Stomach smooth muscle (tissue), 2 donors: ENCODE results near the gene RNF17.

Source experiments
- H3K27ac ChIP-seq: one replicate; pipeline ENCODE4 v1.7.0; 2013; ENCODE audit warnings: mild to moderate bottlenecking, low read length, inconsistent platforms
- H3K27me3 ChIP-seq, 2 donors: one replicate each; pipeline ENCODE4 v1.7.0; 2013; ENCODE audit warnings: low read length in 2 of 2; ENCODE audit not compliant: insufficient read depth in 2 of 2, control insufficient read depth in 1 of 2
- H3K36me3 ChIP-seq, 2 donors: one replicate each; pipeline ENCODE4 v1.7.0; 2013; ENCODE audit warnings: low read length in 2 of 2; ENCODE audit not compliant: control insufficient read depth in 2 of 2, insufficient read depth in 2 of 2
- H3K4me1 ChIP-seq: one replicate; pipeline ENCODE4 v1.7.0; 2013; ENCODE audit warnings: low read length; ENCODE audit not compliant: control insufficient read depth, insufficient read depth
- H3K4me3 ChIP-seq, 2 donors: one replicate each; pipeline ENCODE4 v1.7.0; 2013; ENCODE audit warnings: low read length in 2 of 2
- H3K9ac ChIP-seq, 2 donors: one replicate each; pipeline ENCODE4 v1.7.0; 2013; ENCODE audit warnings: low read length in 2 of 2, mild to moderate bottlenecking in 1 of 2
- H3K9me3 ChIP-seq, 2 donors: one replicate each; pipeline ENCODE4 v1.7.0; 2013; ENCODE audit warnings: low read length in 2 of 2; ENCODE audit not compliant: control insufficient read depth in 2 of 2
- donor health status: healthy.
- donor health status: Pancreatic carcinoma.

The RNF17 gene

GRCh38 chr13:24896061-24896460, 132.1 kb downstream of the RNF17 start:
- peaks cover 3 to 15% of the 10 kb centered on the region in 2 donors for H3K36me3 ChIP-seq
- H3K9ac ChIP-seq = no peak overlapping the region
- H3K4me1 ChIP-seq = no peaks in the 10 kb centered on the region
- no peak overlapping the region for H3K4me3 ChIP-seq
- H3K27ac ChIP-seq = no peak overlapping the region
- H3K9me3 ChIP-seq = no peaks in the 10 kb centered on the region
- no peaks in the 10 kb centered on the region for H3K27me3 ChIP-seq

DNA sequence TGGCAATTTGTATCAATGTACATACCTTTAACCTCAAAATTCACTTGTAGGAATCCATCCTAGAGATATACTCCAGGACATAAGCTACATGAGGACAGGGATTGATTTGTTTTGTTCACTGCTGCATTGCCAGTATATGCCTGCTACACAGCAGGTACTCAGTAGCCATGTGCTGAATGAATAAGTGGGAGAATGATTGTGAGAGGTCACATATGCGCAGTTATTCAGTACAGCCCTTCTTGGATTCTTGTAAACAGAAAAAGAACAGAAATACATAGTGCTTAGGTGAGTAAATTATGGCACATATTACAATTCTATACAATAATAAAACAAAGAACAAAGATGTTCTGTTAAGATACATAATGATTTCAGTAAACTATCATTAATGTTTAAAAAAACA, 133.3 kb downstream of the RNF17 start:
- H3K9ac ChIP-seq = no peak overlapping the region
- no peaks in the 10 kb centered on the region for H3K9me3 ChIP-seq
- no peaks in the 10 kb centered on the region for H3K27me3 ChIP-seq
- peaks cover under 1 to 13% of the 10 kb centered on the region in 2 donors for H3K36me3 ChIP-seq
- H3K4me1 ChIP-seq = no peaks in the 10 kb centered on the region
- H3K4me3 ChIP-seq = no peak overlapping the region
- H3K27ac ChIP-seq = no peak overlapping the region

GRCh38 chr13:24899601-24900000, 135.6 kb downstream of the RNF17 start:
- Histone ChIP-seq H3K27me3 (no peaks in the 10 kb centered on the region), H3K9ac (no peak overlapping the region), H3K36me3 (peaks cover 3 to 9% of the 10 kb centered on the region in 2 donors), H3K4me1 (no peaks in the 10 kb centered on the region), H3K9me3 (no peaks in the 10 kb centered on the region), H3K27ac (no peak overlapping the region), H3K4me3 (no peak overlapping the region)

GRCh38 chr13:24900507-24900906, 136.5 kb downstream of the RNF17 start:
- Histone ChIP-seq H3K4me3 (no peak overlapping the region), H3K27me3 (no peaks in the 10 kb centered on the region), H3K9me3 (no peaks in the 10 kb centered on the region), H3K27ac (no peak overlapping the region), H3K36me3 (peaks cover 6 to 9% of the 10 kb centered on the region in 2 donors), H3K4me1 (no peaks in the 10 kb centered on the region), H3K9ac (no peak overlapping the region)

GRCh38 chr13:24905242-24905641, 141.3 kb downstream of the RNF17 start:
- H3K27ac ChIP-seq = no peak overlapping the region
- H3K9me3 ChIP-seq = no peaks in the 10 kb centered on the region
- no peak overlapping the region for H3K9ac ChIP-seq
- H3K4me1 ChIP-seq = no peaks in the 10 kb centered on the region
- no peak overlapping the region for H3K4me3 ChIP-seq
- H3K27me3 ChIP-seq = no peaks in the 10 kb centered on the region
- peaks cover 9 to 19% of the 10 kb centered on the region in 2 donors for H3K36me3 ChIP-seq

- Histone ChIP-seq H3K36me3 (peaks cover 11 to 21% of the 10 kb centered on the region in 2 donors), H3K27ac (no peak overlapping the region), H3K9me3 (no peaks in the 10 kb centered on the region)
Measured at GRCh38 chr13:24906268-24906667, 142.3 kb downstream of the RNF17 start.

DNA sequence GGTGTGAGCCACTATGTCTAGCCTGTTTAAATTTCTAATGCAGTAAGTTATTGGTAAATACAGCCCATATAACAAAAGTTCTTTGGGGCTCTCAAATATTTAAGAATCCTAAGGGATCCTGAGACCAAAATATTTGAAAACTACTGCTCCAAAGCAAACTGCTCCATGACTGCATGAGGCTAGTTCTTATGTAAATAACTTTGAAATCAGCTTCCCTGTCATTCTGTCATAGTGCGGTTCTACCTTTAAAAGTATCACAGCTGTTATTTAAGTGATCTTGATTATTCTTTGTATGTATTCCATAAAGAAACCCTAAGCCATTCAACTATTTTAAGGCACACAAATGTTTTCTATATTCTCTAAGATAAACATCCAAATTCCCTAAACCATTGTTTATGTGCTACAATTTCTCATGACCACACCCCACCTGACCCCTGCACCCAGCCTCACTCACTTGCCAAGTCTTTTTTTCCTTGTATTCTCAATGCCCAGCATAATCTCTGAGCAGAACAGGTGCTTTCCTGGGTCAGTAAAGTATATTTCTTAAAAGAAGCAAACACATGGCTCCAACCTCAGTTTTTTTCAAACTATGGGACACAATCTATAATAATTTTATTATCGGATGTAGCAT, 146.6 kb downstream of the RNF17 start:
- no peak overlapping the region for H3K27ac ChIP-seq
- H3K9ac ChIP-seq = no peak overlapping the region
- H3K36me3 ChIP-seq = peaks cover 14 to 18% of the 10 kb centered on the region in 2 donors
- H3K4me3 ChIP-seq = no peak overlapping the region
- H3K4me1 ChIP-seq = no peaks in the 10 kb centered on the region
- no peaks in the 10 kb centered on the region for H3K27me3 ChIP-seq
- no peaks in the 10 kb centered on the region for H3K9me3 ChIP-seq

More at GRCh38 chr13:24906268-24906667, 142.3 kb downstream of the RNF17 start:
- Histone ChIP-seq H3K27me3 (no peaks in the 10 kb centered on the region), H3K9ac (no peak overlapping the region), H3K4me1 (no peaks in the 10 kb centered on the region), H3K4me3 (no peak overlapping the region)

- Histone ChIP-seq H3K9ac (no peak overlapping the region), H3K4me3 (no peak overlapping the region), H3K36me3 (peaks cover 10 to 13% of the 10 kb centered on the region in 2 donors), H3K27ac (no peak overlapping the region), H3K9me3 (no peaks in the 10 kb centered on the region), H3K4me1 (no peaks in the 10 kb centered on the region), H3K27me3 (no peaks in the 10 kb centered on the region)
Measured at GRCh38 chr13:24911133-24911908, 147.4 kb downstream of the RNF17 start.

- H3K4me1 ChIP-seq = no peaks in the 10 kb centered on the region
- no peak overlapping the region for H3K9ac ChIP-seq
- no peak overlapping the region for H3K4me3 ChIP-seq
- H3K27me3 ChIP-seq = no peaks in the 10 kb centered on the region
- H3K9me3 ChIP-seq = no peaks in the 10 kb centered on the region
- peaks cover 1 to 3% of the 10 kb centered on the region in 2 donors for H3K36me3 ChIP-seq
- H3K27ac ChIP-seq = no peak overlapping the region
Measured at GRCh38 chr13:24916464-24916863, 152.5 kb downstream of the RNF17 start.

DNA sequence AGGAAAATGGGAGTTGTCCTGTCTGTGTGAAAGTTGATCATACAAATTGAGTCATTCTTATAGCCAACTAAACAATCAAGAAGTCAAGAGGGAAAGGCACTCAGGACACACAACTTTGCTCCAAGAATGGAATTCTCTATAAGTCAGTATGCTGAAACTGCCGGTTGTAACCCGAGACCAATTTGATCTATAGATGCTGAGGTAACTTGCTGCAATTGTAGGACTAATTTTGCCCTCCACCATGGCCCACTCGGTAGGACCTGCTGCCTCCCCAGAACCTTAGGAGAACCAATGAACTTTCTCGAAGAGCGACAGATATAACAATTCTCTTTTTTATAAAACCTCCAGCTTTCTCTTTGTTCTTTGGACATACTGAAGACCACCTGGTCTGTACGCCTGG, 157.0 kb downstream of the RNF17 start:
- Histone ChIP-seq H3K9me3 (no peaks in the 10 kb centered on the region), H3K4me3 (no peak overlapping the region), H3K27me3 (no peaks in the 10 kb centered on the region), H3K36me3 (no peaks in the 10 kb centered on the region), H3K4me1 (peaks cover 6% of the 10 kb centered on the region), H3K27ac (no peak overlapping the region), H3K9ac (no peak overlapping the region)

GRCh38 chr13:24921881-24922280, 157.9 kb downstream of the RNF17 start:
- H3K36me3 ChIP-seq = no peaks in the 10 kb centered on the region
- no peaks in the 10 kb centered on the region for H3K27me3 ChIP-seq
- H3K9ac ChIP-seq = peak overlapping the region; percentile 71 to 74
- no peaks in the 10 kb centered on the region for H3K9me3 ChIP-seq
- H3K27ac ChIP-seq = no peak overlapping the region
- peaks cover 6% of the 10 kb centered on the region for H3K4me1 ChIP-seq
- peak overlapping the region; percentile 83 to 92 for H3K4me3 ChIP-seq
